Panc1 (cell line): ENCODE measurements around the gene UQCC3. TPM values are rescaled to one million over a fixed set of nuclear protein-coding genes. Genes with fewer than 3 reads are reported as not detected.
"Not testable (repeated sequence)": the region's sequence is repeated elsewhere in the genome, so short reads cannot be mapped to it uniquely, and the experiment has no call there.

Experiments used
- ATAC-seq: fragments of 200-7000 bp; cut with Tn5 transposase; 2 replicates; pipeline ENCODE4 v1.9.1; 2020; ENCODE audit warnings: mild to moderate bottlenecking, moderate library complexity
- BruUV-seq: library from RNA; stranded (reverse); fragments of 400-500 nt; replicated peaks from 2 replicates; lab custom pipeline; 2021; lab: Mats Ljungman, UMichigan
- CTCF ChIA-PET: fragments of 300-600 bp; sonication (Branson Sonifier 250); formaldehyde crosslinking; loops from one replicate; lab custom pipeline; 2022; ENCODE audit warnings: antibody characterized with exemption; lab: Charles Lee
- POLR2A ChIA-PET: fragments of 300-600 bp; sonication (Branson Sonifier 250); formaldehyde crosslinking; loops from one replicate; lab custom pipeline; 2022; ENCODE audit warnings: antibody characterized with exemption; lab: Charles Lee
- DNase-seq: peaks from one replicate; pipeline ENCODE4 v3.0.0-alpha.2; 2010; ENCODE audit warnings: low read depth, low spot score
- H3K27ac ChIP-seq: 2 replicates; pipeline ENCODE4 v1.5.1; 2011; ENCODE audit warnings: mild to moderate bottlenecking, low read length, inconsistent platforms
- H3K27me3 ChIP-seq: fragments of 200-500 bp; sonication (Bioruptor generic); 2 replicates; pipeline ENCODE4 v1.6.0; 2014; ENCODE audit warnings: low read length, inconsistent platforms; ENCODE audit not compliant: control insufficient read depth, insufficient read depth
- H3K36me3 ChIP-seq: fragments of 200-500 bp; sonication (Bioruptor generic); 2 replicates; pipeline ENCODE4 v1.5.1; 2014; ENCODE audit warnings: inconsistent platforms, mild to moderate bottlenecking, low read length, moderate library complexity; ENCODE audit not compliant: control insufficient read depth, insufficient read depth
- H3K4me1 ChIP-seq: 2 replicates; pipeline ENCODE4 v1.5.1; 2011; ENCODE audit warnings: inconsistent platforms, mild to moderate bottlenecking, low read length, moderate library complexity; ENCODE audit not compliant: control insufficient read depth, insufficient read depth
- H3K4me3 ChIP-seq, 2 experiments: 2 replicates each; pipeline ENCODE4 v1.5.1; 2011 to 2012; ENCODE audit warnings: low read depth in 2 of 2, low read length in 2 of 2, mild to moderate bottlenecking in 2 of 2, inconsistent platforms in 1 of 2, moderate library complexity in 1 of 2
- H3K9me3 ChIP-seq: fragments of 200-500 bp; sonication (Bioruptor generic); 2 replicates; pipeline ENCODE4 v1.5.1; 2014; ENCODE audit warnings: low read depth, mild to moderate bottlenecking, inconsistent platforms, low read length, moderate library complexity; ENCODE audit not compliant: control insufficient read depth, insufficient read depth
- CTCF ChIP-seq: fragments of 450-650 bp; IDR thresholded peaks from 2 replicates; pipeline ENCODE4 v1.5.1; 2017; ENCODE audit warnings: mild to moderate bottlenecking
- REST ChIP-seq, 2 experiments: IDR thresholded peaks; 2 replicates each; pipeline ENCODE4 v1.6.1; 2011 to 2012; ENCODE audit warnings: low read depth in 2 of 2, control low read depth in 1 of 2, low read length in 1 of 2, mild to moderate bottlenecking in 1 of 2, moderate library complexity in 1 of 2; ENCODE audit not compliant: insufficient read depth in 1 of 2
- SIN3A ChIP-seq: IDR thresholded peaks from 2 replicates; pipeline ENCODE4 v1.6.1; 2012; ENCODE audit warnings: low read depth, mild to moderate bottlenecking, low read length, moderate library complexity, borderline replicate concordance; ENCODE audit not compliant: insufficient read depth
- TCF7L2 ChIP-seq: IDR thresholded peaks from 2 replicates; pipeline ENCODE4 v1.6.1; 2011; ENCODE audit warnings: mild to moderate bottlenecking, low read depth, low read length, inconsistent platforms
- in situ Hi-C: cut with HindIII; loops from 2 replicates; pipeline ENCODE4 v1.10.0; 2016; ENCODE audit warnings: low sequenced_read_pairs, low pct_unique_long_range_greater_than_20kb
- intact Hi-C: fragments of 100-400 bp; cut with micrococcal nuclease; formaldehyde crosslinking; loops from one replicate; pipeline ENCODE4 v1.10.0; 2022; ENCODE audit not compliant: unreplicated experiment
- total RNA-seq: library from RNA; stranded (reverse); gene quantifications from one replicate; pipeline ENCODE4 v1.2.1, GENCODE V29; 2021; ENCODE audit not compliant: unreplicated experiment

UQCC3 gene
- total RNA-seq, 1 experiment from 2014 or later = 7.4 TPM

GRCh38 chr11:62648967-62649364 is 22.5 kb upstream of the UQCC3 start:
- no peaks in the 10 kb centered on the region for H3K27me3 ChIP-seq
- TF ChIP-seq TCF7L2 = no peak
- no peak for TF ChIP-seq SIN3A
- TF ChIP-seq REST (IDR thresholded peaks at IDR 0.05; ENCODE audit: insufficient read depth in 1 of 2, low read depth in 2 of 2, low read length in 1 of 2) = no peak
- CTCF ChIA-PET = no interaction called here
- 0 out of 2 replicates have a peak, but pooled peaks cover 5% of the 10 kb centered on the region for H3K36me3 ChIP-seq
- no peak overlapping the region for H3K4me3 ChIP-seq
- in situ Hi-C loops (no loop called here), intact Hi-C loops (no loop called here)
- DNase-seq (no peak), ATAC-seq (no peak)
- H3K27ac ChIP-seq = no peak overlapping the region
- no peaks in the 10 kb centered on the region for H3K9me3 ChIP-seq
- peaks cover 18% of the 10 kb centered on the region for H3K4me1 ChIP-seq
- no TSS peak for BruUV-seq
- POLR2A ChIA-PET = interaction anchor here (0.8 kb wide), 1 partner anchor 16 kb away, joined by 4 read pairs; the partner anchor contains the start of genes C11orf98 and CSKMT

- no peaks in the 10 kb centered on the region for H3K27me3 ChIP-seq
- DNase-seq (no peak), ATAC-seq (no peak)
- H3K27ac ChIP-seq = no peak overlapping the region
- intact Hi-C loops = no loop called here
- CTCF ChIA-PET = no interaction called here
- POLR2A ChIA-PET = interaction anchor here (0.7 kb wide), 1 partner anchor 16 kb away, joined by 3 read pairs; the partner anchor contains the start of genes C11orf98 and CSKMT
- H3K36me3 ChIP-seq = 0 out of 2 replicates have a peak, but pooled peaks cover 5% of the 10 kb centered on the region
- H3K4me3 ChIP-seq = no peak overlapping the region
- H3K9me3 ChIP-seq = no peaks in the 10 kb centered on the region
- BruUV-seq = no TSS peak
- H3K4me1 ChIP-seq = peaks cover 18% of the 10 kb centered on the region
- in situ Hi-C loops = no loop called here
- TF ChIP-seq REST (IDR thresholded peaks at IDR 0.05; ENCODE audit: insufficient read depth in 1 of 2, low read depth in 2 of 2, low read length in 1 of 2) = no peak
- no peak for TF ChIP-seq TCF7L2
- no peak for TF ChIP-seq CTCF
These were observed 22.0 kb upstream of the UQCC3 start for GRCh38 chr11:62649486-62649885.

- H3K9me3 ChIP-seq, DNase-seq, intact Hi-C loops, H3K27ac ChIP-seq, ATAC-seq, H3K27me3 ChIP-seq, H3K36me3 ChIP-seq, BruUV-seq, H3K4me3 ChIP-seq, CTCF ChIA-PET, in situ Hi-C loops: not testable (repeated sequence)
- H3K4me1 ChIP-seq = peaks cover 14% of the 10 kb centered on the region
- POLR2A ChIA-PET = interaction anchor here (0.6 kb wide), 1 partner anchor 214 kb away, joined by 8 read pairs; no protein-coding TSS in a partner anchor
These were observed 21.2 kb upstream of the UQCC3 start for GRCh38 chr11:62650283-62650682.
